ENCODE results near the gene EHMT2. TPM values are rescaled to one million over a fixed set of nuclear protein-coding genes. Genes with fewer than 3 reads are reported as not detected.

EHMT2 gene
- total RNA-seq: 25.6 and 28.4 TPM in 2 replicates

GRCh38 chr6:31897612-31898382 is at the start of gene EHMT2:
TSS of gene EHMT2 (minus strand) at chr6:31897698. CDS start at chr6:31897677, 21 bp downstream.

GRCh38 chr6:31945507-31946369 is 48.2 kb upstream of the EHMT2 start, which contains the start of gene CFB:
TSS of gene CFB (plus strand) at chr6:31946095. CDS start at chr6:31946222, 127 bp downstream.

GRCh38 chr6:31927242-31927862 is 29.9 kb upstream of the EHMT2 start, which contains the start of gene C2:
TSS of gene C2 (plus strand) at chr6:31927717. CDS start at chr6:31927753, 36 bp downstream.

GRCh38 chr6:31901953-31902643 is 4.6 kb upstream of the EHMT2 start, which contains the start of gene ZBTB12:
TSS of gene ZBTB12 (minus strand) at chr6:31902086. CDS start at chr6:31901305, 781 bp downstream.

GRCh38 chr6:31878726-31879125 is 18.8 kb downstream of the EHMT2 start, which contains the start of gene SLC44A4:
TSS of gene SLC44A4 (minus strand) at chr6:31878997. CDS start at chr6:31878980, 17 bp downstream.

GRCh38 chr6:31862344-31863235 is 34.9 kb downstream of the EHMT2 start, which contains the start of gene NEU1:
TSS of gene NEU1 (minus strand) at chr6:31862821. CDS start at chr6:31862776, 45 bp downstream.

Other genes starting within 250 kb of the EHMT2 start
- gene BAG6, start 245.0 kb downstream of the EHMT2 start, total RNA-seq: 128 and 161 TPM in 2 replicates
- gene APOM, start 241.8 kb downstream of the EHMT2 start, total RNA-seq: 0.96 and 1.3 TPM in 2 replicates
- 26.7 and 27.1 TPM in 2 replicates for gene C6orf47, start 236.9 kb downstream of the EHMT2 start, total RNA-seq
- gene GPANK1, start 232.7 kb downstream of the EHMT2 start, total RNA-seq: 7.0 and 12.0 TPM in 2 replicates
- 84.2 and 103 TPM in 2 replicates for gene CSNK2B, start 231.6 kb downstream of the EHMT2 start, total RNA-seq
- under 0.01 and 0.43 TPM in 2 replicates for gene LY6G5B, start 227.7 kb downstream of the EHMT2 start, total RNA-seq
- not detected in 2 replicates for gene LY6G5C, start 216.6 kb downstream of the EHMT2 start, total RNA-seq
- gene ABHD16A, start 194.4 kb downstream of the EHMT2 start, total RNA-seq: 25.2 and 40.2 TPM in 2 replicates
- not detected in 2 replicates for gene LY6G6F, start 190.8 kb downstream of the EHMT2 start, total RNA-seq
- gene LY6G6D, start 182.3 kb downstream of the EHMT2 start, total RNA-seq: not detected in 2 replicates
- not detected in 2 replicates for gene LY6G6C, start 176.0 kb downstream of the EHMT2 start, total RNA-seq
- gene MPIG6B, start 174.3 kb downstream of the EHMT2 start, total RNA-seq: not detected in 2 replicates
- gene DDAH2, start 168.4 kb downstream of the EHMT2 start, total RNA-seq: 11.5 and 45.8 TPM in 2 replicates
- gene CLIC1, start 161.2 kb downstream of the EHMT2 start, total RNA-seq: 454 and 1,059 TPM in 2 replicates
- gene MSH5, start 157.7 kb downstream of the EHMT2 start, total RNA-seq: 4.3 and 5.8 TPM in 2 replicates
- not detected in 2 replicates for gene SAPCD1, start 135.0 kb downstream of the EHMT2 start, total RNA-seq
- gene VWA7, start 120.4 kb downstream of the EHMT2 start, total RNA-seq: 0.43 and 0.48 TPM in 2 replicates
- gene VARS1, start 101.9 kb downstream of the EHMT2 start, total RNA-seq: 61.0 and 64.8 TPM in 2 replicates
- gene LSM2, start 90.7 kb downstream of the EHMT2 start, total RNA-seq: 34.2 and 39.0 TPM in 2 replicates
- 0.64 and 0.72 TPM in 2 replicates for gene HSPA1L, start 82.4 kb downstream of the EHMT2 start, total RNA-seq
- 124 and 172 TPM in 2 replicates for gene HSPA1A, start 82.2 kb downstream of the EHMT2 start, total RNA-seq
- gene HSPA1B, start 70.0 kb downstream of the EHMT2 start, total RNA-seq: 268 TPM in 2 replicates
- 70.3 and 75.4 TPM in 2 replicates for gene NEU1, start 34.9 kb downstream of the EHMT2 start, total RNA-seq
- gene SLC44A4, start 18.7 kb downstream of the EHMT2 start, total RNA-seq: 3.8 and 8.2 TPM in 2 replicates
- gene ZBTB12, start 4.4 kb upstream of the EHMT2 start, total RNA-seq: 0.72 and 3.0 TPM in 2 replicates
- gene C2, start 30.0 kb upstream of the EHMT2 start, total RNA-seq: 0.96 and 2.1 TPM in 2 replicates
- gene CFB, start 48.4 kb upstream of the EHMT2 start, total RNA-seq: 0.64 and 19.0 TPM in 2 replicates
- 120 and 152 TPM in 2 replicates for gene NELFE, start 61.3 kb upstream of the EHMT2 start, total RNA-seq
- 48.2 and 48.4 TPM in 2 replicates for gene SKIC2, start 61.5 kb upstream of the EHMT2 start, total RNA-seq
- 10.6 and 13.2 TPM in 2 replicates for gene DXO, start 74.4 kb upstream of the EHMT2 start, total RNA-seq
- 1.4 and 2.8 TPM in 2 replicates for gene C4A, start 84.4 kb upstream of the EHMT2 start, total RNA-seq
- gene C4B, start 117.1 kb upstream of the EHMT2 start, total RNA-seq: 1.2 and 2.3 TPM in 2 replicates
- 0.24 TPM in 1 of 2 replicates, not detected in the other for gene CYP21A2, start 140.7 kb upstream of the EHMT2 start, total RNA-seq
- gene TNXB, start 211.6 kb upstream of the EHMT2 start, total RNA-seq: 0.43 and 0.48 TPM in 2 replicates
- gene ATF6B, start 230.5 kb upstream of the EHMT2 start, total RNA-seq: 12.6 and 15.2 TPM in 2 replicates
- gene FKBPL, start 232.6 kb upstream of the EHMT2 start, total RNA-seq: 4.3 and 7.0 TPM in 2 replicates

All from tracheal epithelial cell (primary cell).